Heart right ventricle (tissue), 16 donors: ENCODE measurements around the gene RASGRF2. TPM values are rescaled to one million over a fixed set of nuclear protein-coding genes. Genes with fewer than 3 reads are reported as not detected.

ENCODE experiments used
- ATAC-seq, 8 donors: fragments of 200-7000 bp; cut with Tn5 transposase; one replicate each; pipeline ENCODE4 v1.9.1; 2020; ENCODE audit warnings: mild to moderate bottlenecking in 8 of 8, moderate library complexity in 8 of 8, moderate number of reproducible peaks in 1 of 8
- DNase-seq, 2 donors: peaks; one replicate each; pipeline ENCODE4 v3.0.0-alpha.2; 2020
- H3K27ac ChIP-seq, 10 donors: fragments of 200-600 bp; sonication (generic) in 2 of 10; one replicate each; pipeline versions ENCODE4 v1.5.0 to v1.8.0; 2020 to 2022; ENCODE audit warnings: mild to moderate bottlenecking in 3 of 10
- H3K27me3 ChIP-seq, 7 donors: fragments of 200-600 bp; one replicate each; pipeline ENCODE4 v1.8.0; 2021 to 2022; ENCODE audit warnings: mild to moderate bottlenecking in 2 of 7
- H3K36me3 ChIP-seq, 9 donors: fragments of 200-600 bp; sonication (generic) in 1 of 9; one replicate each; pipeline versions ENCODE4 v1.5.0 to v1.8.0; 2020 to 2022; ENCODE audit warnings: mild to moderate bottlenecking in 2 of 9
- H3K4me1 ChIP-seq, 9 donors: fragments of 200-600 bp; sonication (generic) in 1 of 9; one replicate each; pipeline versions ENCODE4 v1.5.0 to v1.8.0; 2020 to 2022; ENCODE audit warnings: mild to moderate bottlenecking in 4 of 9
- H3K4me3 ChIP-seq, 10 donors: fragments of 200-600 bp; sonication (generic) in 2 of 10; one replicate each; pipeline versions ENCODE4 v1.5.0 to v1.8.0; 2020 to 2022; ENCODE audit warnings: mild to moderate bottlenecking in 7 of 10, moderate library complexity in 2 of 10
- H3K9me3 ChIP-seq, 11 donors: fragments of 200-600 bp in 10 of 11; sonication (generic) in 2 of 11; one replicate each; pipeline versions ENCODE4 v1.5.0 to v1.8.0; 2013 to 2022; ENCODE audit warnings: mild to moderate bottlenecking in 2 of 11, control low read depth in 1 of 11, moderate library complexity in 1 of 11
- CTCF ChIP-seq, 9 donors: fragments of 200-600 bp; sonication (generic) in 2 of 9; IDR thresholded peaks; one replicate each; pipeline versions ENCODE4 v1.5.0 to v1.8.0; 2021 to 2022; ENCODE audit warnings: antibody characterized with exemption in 9 of 9, mild to moderate bottlenecking in 5 of 9, moderate library complexity in 1 of 9
- WGBS, 2 donors: extraction: QIAGEN DNeasy Blood & Tissue Kit; methylation state at CpG; one replicate each; pipeline ENCODE4 v1.1.7; 2013; ENCODE audit warnings: inconsistent platforms in 1 of 2; 5-methylcytosine and 5-hydroxymethylcytosine counted together
- intact Hi-C, 10 donors: fragments of 100-400 bp; cut with DNase I; formaldehyde crosslinking; loops; one replicate each; pipeline versions ENCODE4 v1.11.1 to v1.14.2; 2022
- polyA plus RNA-seq, 2 donors: library from polyadenylated mRNA; stranded (reverse); fragments of 200-250 nt; gene quantifications; one replicate each; pipeline ENCODE4 v1.2.3, GENCODE V29; 2013
- total RNA-seq, 10 donors: library from RNA; stranded (reverse); fragmentation: NEBNext Ultra II Directional in 3 of 10; extraction: Animal tissue kit (Norgen Biotek cat#: 25700) in 3 of 10; gene quantifications; one replicate each; pipeline versions ENCODE4 v1.2.1 to v1.2.4, GENCODE V29; 2021 to 2023
- donor health status: Arrhythmogenic right ventricular cardiomyopathy.
- donor health status: ischemic (EF 13 %, LVEDD 7.1; RV severe dilation, severe dysfunction).
- donor health status: healthy with polysubstance abuse.
- donor health status: DM: no; HTN: yes; CAD: no.
- donor health status: DM: no; HTN: no; CAD: no.
- donor health status: ischemic (EF 25% LVEDD 6.9; RV normal size, moderate dysfunction).
- donor health status: ischemic (EF 25% LVEDD 5.7; RV mildly dilated, moderate dysfunction).
- donor health status: healthy.
- donor health status: DM: yes; HTN: yes; CAD: no.
- donor health status: Ischemic cardiomyopathy.
- donor health status: ischemic (EF 35%, LVEDD 5.7; RV mildly dilated, moderate dysfunction).
- donor health status: nonischemic (EF 11% LVEDD 7.7; RV severe dilation, severe dysfunction).
- donor health status: DM: yes; HTN: yes; CAD: no.
- donor health status: PGD.
- donor health status: ischemic (EF 29% LVEDD 5.4; RV normal size, mild dysfunction).
- donor health status: nonischemic (EF 23%, LVEDD 6.1; RV moderate dilation, normal function).

Gene RASGRF2
- total and polyA plus RNA-seq, 12 donors: 2.9 to 13.4 (median 6.8) TPM

GRCh38 chr5:81005708-81006107 lies 45.5 kb downstream of the RASGRF2 start:
- intact Hi-C loops: loop anchor here in 2 of 10 donors (2.0 to 5.0 kb wide), 3 partner anchors 19 to 62 kb away; partner anchors contain the start of gene RASGRF2 (in 1 of the 2)
- H3K27ac ChIP-seq: peak overlapping the region in 9 of 10 donors; percentile 5 to 80 (median 64)
- no peak for TF ChIP-seq CTCF (IDR thresholded peaks at IDR 0.05)
- H3K27me3 ChIP-seq: no peaks in the 10 kb centered on the region
- WGBS, 2 donors: 58 to 62% methylated on average over 4 of the region's 4 CpGs
- no peaks in the 10 kb centered on the region for H3K9me3 ChIP-seq
- ATAC-seq: peak in 5 of 8 donors; percentile 41 to 80 (median 74)
- no peak overlapping the region for H3K4me3 ChIP-seq
- peaks cover 0 to 46% (median 16%) of the 10 kb centered on the region in 9 donors for H3K4me1 ChIP-seq
- H3K36me3 ChIP-seq: no peaks in the 10 kb centered on the region
- no peak for DNase-seq

DNA sequence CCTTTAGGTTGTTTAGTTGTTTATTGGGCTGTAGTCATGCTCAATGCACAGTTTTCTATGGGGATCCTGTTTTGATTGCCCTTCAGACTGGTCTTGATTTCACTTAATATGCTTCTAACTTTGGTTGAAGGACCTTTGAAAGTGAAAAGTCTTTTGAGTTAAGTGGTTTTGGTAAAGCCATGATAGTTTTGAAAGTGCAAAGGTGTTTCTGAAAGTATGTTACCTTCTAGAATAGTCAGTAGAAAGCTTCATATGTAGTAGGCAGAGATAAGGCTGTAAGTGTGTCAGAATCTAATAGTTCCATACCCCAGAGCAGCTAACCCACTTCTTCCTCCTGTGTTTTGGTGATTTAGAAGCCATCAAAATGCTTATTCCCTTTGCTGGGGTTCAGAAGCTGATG lies 46.1 kb downstream of the RASGRF2 start:
- H3K9me3 ChIP-seq: no peaks in the 10 kb centered on the region
- TF ChIP-seq CTCF (IDR thresholded peaks at IDR 0.05): no peak
- intact Hi-C loops: loop anchor here in 2 of 10 donors (5.0 kb wide), 2 partner anchors 44 to 61 kb away; partner anchors contain the start of gene RASGRF2 (in 1 of the 2)
- H3K4me1 ChIP-seq: peaks cover 0 to 44% (median 16%) of the 10 kb centered on the region in 9 donors
- no peak for ATAC-seq
- H3K36me3 ChIP-seq: no peaks in the 10 kb centered on the region
- DNase-seq: no peak
- no peak overlapping the region for H3K4me3 ChIP-seq
- H3K27ac ChIP-seq: peak overlapping the region in 9 of 10 donors; percentile 5 to 80 (median 61)
- no peaks in the 10 kb centered on the region for H3K27me3 ChIP-seq

DNA sequence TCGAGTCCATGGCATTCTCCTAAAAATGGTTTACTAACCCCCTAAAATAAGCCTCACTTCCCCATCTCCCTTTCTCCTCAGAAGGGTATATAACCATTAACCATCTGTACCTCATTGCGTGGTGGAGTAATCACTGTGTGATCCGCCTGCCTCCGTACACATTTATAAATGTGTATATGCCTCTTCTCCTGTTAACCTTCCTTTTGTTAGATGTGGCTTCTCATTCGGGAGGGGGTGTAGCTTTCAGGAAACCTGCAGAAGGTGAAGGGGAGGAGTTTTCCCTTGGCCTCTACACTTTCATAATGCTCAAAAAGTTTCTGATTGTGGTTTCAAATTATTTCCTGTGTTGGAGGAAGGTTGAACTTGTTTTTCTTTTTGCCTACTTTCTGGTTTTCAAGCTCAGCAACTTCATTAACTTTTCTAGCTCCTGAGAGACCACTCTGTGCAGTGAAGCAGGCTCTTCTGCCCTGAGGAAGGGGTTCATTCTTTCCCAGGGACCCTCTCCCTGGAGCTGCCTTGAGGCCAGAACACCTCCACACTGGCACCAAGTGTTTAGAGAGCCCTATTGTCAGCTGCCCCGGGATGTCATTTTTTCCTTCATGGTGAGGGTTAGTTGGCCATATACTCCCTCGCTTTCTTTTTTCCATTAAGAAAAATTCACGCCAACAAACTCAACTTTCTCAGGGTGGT lies 46.9 kb downstream of the RASGRF2 start:
- 76 to 80% methylated on average over 8 of the region's 8 CpGs for WGBS, 2 donors
- no peak overlapping the region for H3K4me3 ChIP-seq
- H3K27ac ChIP-seq: peak overlapping the region in 8 of 10 donors; percentile 23 to 80 (median 66)
- no peak for TF ChIP-seq CTCF (IDR thresholded peaks at IDR 0.05)
- no peak for ATAC-seq
- no peaks in the 10 kb centered on the region for H3K36me3 ChIP-seq
- intact Hi-C loops: loop anchor here in 2 of 10 donors (5.0 kb wide), 2 partner anchors 45 to 60 kb away; partner anchors contain the start of gene RASGRF2 (in 1 of the 2)
- H3K27me3 ChIP-seq: no peaks in the 10 kb centered on the region
- DNase-seq: no peak
- peaks cover 0 to 44% (median 16%) of the 10 kb centered on the region in 9 donors for H3K4me1 ChIP-seq
- no peaks in the 10 kb centered on the region for H3K9me3 ChIP-seq

GRCh38 chr5:81007637-81008027 lies 47.5 kb downstream of the RASGRF2 start:
- no peaks in the 10 kb centered on the region for H3K27me3 ChIP-seq
- TF ChIP-seq CTCF (IDR thresholded peaks at IDR 0.05): no peak
- 77 to 80% methylated on average over 5 of the region's 5 CpGs for WGBS, 2 donors
- peaks cover 0 to 44% (median 16%) of the 10 kb centered on the region in 9 donors for H3K4me1 ChIP-seq
- peak overlapping the region in 5 of 10 donors; percentile 31 to 80 (median 72) for H3K27ac ChIP-seq
- no peaks in the 10 kb centered on the region for H3K9me3 ChIP-seq
- intact Hi-C loops: loop anchor here in 2 of 10 donors (5.0 kb wide), 2 partner anchors 45 to 60 kb away; partner anchors contain the start of gene RASGRF2 (in 1 of the 2)
- ATAC-seq: no peak
- H3K4me3 ChIP-seq: no peak overlapping the region
- no peaks in the 10 kb centered on the region for H3K36me3 ChIP-seq
- DNase-seq: no peak
